K562 (cell line): Measurements from ENCODE around the gene SLC13A3.

ENCODE experiments used
- EZH2 ChIP-seq: IDR thresholded peaks from 2 replicates; pipeline ENCODE4 v1.6.1; 2012; ENCODE audit warnings: low read depth, mild to moderate bottlenecking, inconsistent platforms, low read length, borderline replicate concordance
- MCM5 ChIP-seq: fragments of 450-650 bp; IDR thresholded peaks from 2 replicates; pipeline ENCODE4 v1.6.1; 2016; ENCODE audit warnings: low read depth
- PTBP1 ChIP-seq: fragments of 200-400 bp; formaldehyde crosslinking; IDR thresholded peaks from 2 replicates; pipeline ENCODE4 v1.6.1; 2017; ENCODE audit warnings: low read depth, low read length
- SIN3B ChIP-seq: fragments of 450-650 bp; IDR thresholded peaks from 2 replicates; pipeline ENCODE4 v1.6.1; 2017; ENCODE audit warnings: low read depth, mild to moderate bottlenecking, moderate library complexity
- SMC3 ChIP-seq: conservative IDR thresholded peaks from 2 replicates; pipeline ENCODE4 v1.6.1; 2011; ENCODE audit warnings: low read depth, low read length, improper control_type of control experiment; ENCODE audit not compliant: insufficient read depth
- TF ChIP-seq, protein P1 (sequence below): sonication (generic); formaldehyde crosslinking; IDR thresholded peaks from 2 replicates; pipeline ENCODE4 v1.5.0; 2020; ENCODE audit warnings: missing genetic modification reagents

DNA sequence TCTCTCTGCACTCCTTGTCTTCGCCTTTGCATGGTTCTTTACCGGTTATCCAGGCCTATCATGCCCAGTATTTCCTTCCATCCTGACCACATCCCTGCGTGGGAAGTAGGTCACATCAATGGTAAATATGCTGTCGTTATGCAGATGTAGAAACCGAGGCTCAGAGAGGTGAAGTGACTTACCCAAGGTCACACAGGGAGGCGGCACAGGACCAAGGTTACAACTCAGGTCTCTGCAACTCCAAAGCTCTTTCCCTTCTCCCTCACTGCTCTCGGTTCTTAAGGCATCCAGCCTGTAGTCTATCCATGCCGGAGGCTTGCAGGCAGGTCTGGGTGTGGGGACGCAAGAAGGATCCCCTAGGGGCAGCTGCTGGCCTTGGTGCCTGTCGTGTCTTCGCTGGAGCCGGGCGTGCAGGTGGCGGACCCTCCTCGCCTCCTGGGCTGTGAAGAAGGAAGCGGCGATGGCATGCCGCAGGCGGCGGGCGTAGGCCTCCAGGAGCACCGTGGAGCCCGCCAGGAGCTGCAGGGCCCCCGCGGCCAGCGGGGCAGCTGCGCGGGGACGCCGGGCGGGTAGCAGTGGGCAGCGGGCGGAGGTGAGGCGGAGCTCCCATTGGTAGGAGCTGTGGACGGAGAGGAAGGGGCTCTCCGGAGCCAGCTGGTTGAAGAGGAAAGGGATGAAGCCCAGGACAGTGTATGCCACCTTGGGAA is 109.9 kb downstream of the SLC13A3 start:
- no peak for TF ChIP-seq PTBP1
- TF ChIP-seq, protein P1, sequence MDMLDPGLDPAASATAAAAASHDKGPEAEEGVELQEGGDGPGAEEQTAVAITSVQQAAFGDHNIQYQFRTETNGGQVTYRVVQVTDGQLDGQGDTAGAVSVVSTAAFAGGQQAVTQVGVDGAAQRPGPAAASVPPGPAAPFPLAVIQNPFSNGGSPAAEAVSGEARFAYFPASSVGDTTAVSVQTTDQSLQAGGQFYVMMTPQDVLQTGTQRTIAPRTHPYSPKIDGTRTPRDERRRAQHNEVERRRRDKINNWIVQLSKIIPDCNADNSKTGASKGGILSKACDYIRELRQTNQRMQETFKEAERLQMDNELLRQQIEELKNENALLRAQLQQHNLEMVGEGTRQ (CRISPR knock-in tag), result no peak
- TF ChIP-seq MCM5, result no peak
- no peak for TF ChIP-seq SIN3B
- TF ChIP-seq EZH2, result no peak
- no peak for TF ChIP-seq SMC3
